ENCODE measurements around the gene UBE3B.

GRCh38 chr12:109448272-109448671 is 29.2 kb upstream of the UBE3B start:
- TF ChIP-seq POLR2A (IDR thresholded peaks at IDR 0.05; ENCODE audit: low read depth, low read length) (no peak), POLR2AphosphoS5 (IDR thresholded peaks at IDR 0.05; ENCODE audit: low read depth, low read length) (no peak), TAF1 (IDR thresholded peaks at IDR 0.05; ENCODE audit: borderline replicate concordance, low read depth, low read length) (no peak)
